RWPE1 (cell line): Measurements from ENCODE around the gene FOXL3.
"Not testable (repeated sequence)": the region's sequence is repeated elsewhere in the genome, so short reads cannot be mapped to it uniquely, and the experiment has no call there.

ENCODE experiments used
- CTCF ChIA-PET: fragments of 350-600 bp; sonication (Branson Sonifier 250); formaldehyde crosslinking; extraction: SDS; loops from one replicate; lab custom pipeline; 2021; lab: Yijun Ruan, JAX
- POLR2A ChIA-PET: fragments of 400-600 bp; formaldehyde crosslinking; extraction: SDS; loops from one replicate; lab custom pipeline; 2020; ENCODE audit warnings: antibody characterized with exemption; ENCODE audit not compliant: low non-redundant PET; lab: Yijun Ruan, JAX
- DNase-seq: peaks from one replicate; pipeline ENCODE4 v3.0.0; 2012; ENCODE audit warnings: low spot score
- H3K27ac ChIP-seq: fragments of 450-650 bp; 2 replicates; pipeline ENCODE4 v1.5.1; 2017
- CTCF ChIP-seq: fragments of 450-650 bp; conservative IDR thresholded peaks from 2 replicates; pipeline ENCODE4 v1.5.1; 2017; ENCODE audit warnings: low read depth, mild to moderate bottlenecking

Gene FOXL3

GRCh38 chr7:293681-294439 is 3.9 kb downstream of the FOXL3 start:
- H3K27ac ChIP-seq: no peak overlapping the region
- no peak for TF ChIP-seq CTCF
- no peak for DNase-seq
- CTCF ChIA-PET: no interaction called here
- POLR2A ChIA-PET: no interaction called here

GRCh38 chr7:294440-295154 is 4.6 kb downstream of the FOXL3 start:
- DNase-seq: no peak
- H3K27ac ChIP-seq: no peak overlapping the region
- POLR2A ChIA-PET: no interaction called here
- CTCF ChIA-PET: no interaction called here
- TF ChIP-seq CTCF: no peak

- ChIA-PET CTCF (no interaction called here), POLR2A (no interaction called here)
- DNase-seq: no peak
- TF ChIP-seq CTCF: no peak
- H3K27ac ChIP-seq: no peak overlapping the region
These were observed 5.5 kb downstream of the FOXL3 start for GRCh38 chr7:295155-296154.

- CTCF ChIA-PET: no interaction called here
- DNase-seq: no peak
- H3K27ac ChIP-seq: no peak overlapping the region
- no peak for TF ChIP-seq CTCF
- POLR2A ChIA-PET: no interaction called here
These were observed 6.5 kb downstream of the FOXL3 start for GRCh38 chr7:296373-296945.

GRCh38 chr7:297141-297540 is 7.2 kb downstream of the FOXL3 start:
- DNase-seq, POLR2A ChIA-PET, H3K27ac ChIP-seq, CTCF ChIA-PET: not testable (repeated sequence)

- ChIA-PET CTCF (interaction anchor here (0.7 kb wide), 1 partner anchor 475 kb away, joined by 3 read pairs; no protein-coding TSS in a partner anchor), POLR2A (no interaction called here)
- DNase-seq: no peak
- H3K27ac ChIP-seq: no peak overlapping the region
- no peak for TF ChIP-seq CTCF
These were observed 7.8 kb downstream of the FOXL3 start for GRCh38 chr7:297611-298374.
